Duodenal mucosa (tissue), 2 donors: ENCODE data around the gene COL24A1.

Experiments used
- H3K27ac ChIP-seq: one replicate; pipeline ENCODE4 v1.7.0; 2013; ENCODE audit warnings: low read depth, low read length
- H3K27me3 ChIP-seq, 2 donors: one replicate each; pipeline ENCODE4 v1.7.0; 2013; ENCODE audit warnings: low read length in 2 of 2, control low read depth in 1 of 2; ENCODE audit not compliant: insufficient read depth in 2 of 2, control insufficient read depth in 1 of 2
- H3K36me3 ChIP-seq, 2 donors: one replicate each; pipeline ENCODE4 v1.7.0; 2013; ENCODE audit warnings: low read length in 2 of 2, control low read depth in 1 of 2; ENCODE audit not compliant: insufficient read depth in 2 of 2, control insufficient read depth in 1 of 2
- H3K4me1 ChIP-seq, 2 donors: one replicate each; pipeline ENCODE4 v1.7.0; 2013; ENCODE audit warnings: low read length in 2 of 2, control low read depth in 1 of 2; ENCODE audit not compliant: insufficient read depth in 2 of 2, control insufficient read depth in 1 of 2
- H3K4me3 ChIP-seq, 2 donors: one replicate each; pipeline ENCODE4 v1.7.0; 2013; ENCODE audit warnings: low read length in 2 of 2, low read depth in 1 of 2
- H3K9ac ChIP-seq, 2 donors: one replicate each; pipeline ENCODE4 v1.7.0; 2013; ENCODE audit warnings: low read length in 2 of 2, low read depth in 1 of 2
- H3K9me3 ChIP-seq, 2 donors: one replicate each; pipeline ENCODE4 v1.7.0; 2013; ENCODE audit warnings: low read length in 2 of 2, control low read depth in 1 of 2; ENCODE audit not compliant: control insufficient read depth in 1 of 2

Gene COL24A1

GRCh38 chr1:86000601-86001000 is 156.0 kb downstream of the COL24A1 start:
- Histone ChIP-seq H3K9me3 (no peaks in the 10 kb centered on the region), H3K4me1 (no peaks in the 10 kb centered on the region), H3K36me3 (no peaks in the 10 kb centered on the region), H3K27me3 (no peaks in the 10 kb centered on the region), H3K27ac (no peak overlapping the region), H3K9ac (no peak overlapping the region), H3K4me3 (no peak overlapping the region)

- no peak overlapping the region for H3K27ac ChIP-seq
- no peaks in the 10 kb centered on the region for H3K9me3 ChIP-seq
- no peaks in the 10 kb centered on the region for H3K27me3 ChIP-seq
- H3K9ac ChIP-seq, result no peak overlapping the region
- no peaks in the 10 kb centered on the region for H3K36me3 ChIP-seq
- no peak overlapping the region for H3K4me3 ChIP-seq
- H3K4me1 ChIP-seq, result no peaks in the 10 kb centered on the region
These were observed 158.3 kb downstream of the COL24A1 start for GRCh38 chr1:85998105-85998855.

- Histone ChIP-seq H3K4me3 (no peak overlapping the region), H3K9me3 (no peaks in the 10 kb centered on the region)
These were observed 163.8 kb downstream of the COL24A1 start for GRCh38 chr1:85992791-85993190.

GRCh38 chr1:85991261-85991660 is 165.3 kb downstream of the COL24A1 start:
- Histone ChIP-seq H3K4me3 (no peak overlapping the region), H3K9ac (no peak overlapping the region), H3K36me3 (no peaks in the 10 kb centered on the region), H3K4me1 (no peaks in the 10 kb centered on the region), H3K27me3 (no peaks in the 10 kb centered on the region), H3K9me3 (no peaks in the 10 kb centered on the region), H3K27ac (no peak overlapping the region)

More at GRCh38 chr1:85992791-85993190, 163.8 kb downstream of the COL24A1 start:
- H3K27me3 ChIP-seq, result no peaks in the 10 kb centered on the region
- H3K27ac ChIP-seq, result no peak overlapping the region
- H3K36me3 ChIP-seq, result no peaks in the 10 kb centered on the region
- no peaks in the 10 kb centered on the region for H3K4me1 ChIP-seq
- no peak overlapping the region for H3K9ac ChIP-seq

GRCh38 chr1:85984636-85985035 is 171.9 kb downstream of the COL24A1 start:
- H3K36me3 ChIP-seq, result no peaks in the 10 kb centered on the region

GRCh38 chr1:85983316-85983715 is 173.3 kb downstream of the COL24A1 start:
- Histone ChIP-seq H3K9me3 (no peaks in the 10 kb centered on the region), H3K4me1 (no peaks in the 10 kb centered on the region), H3K4me3 (no peak overlapping the region), H3K27me3 (no peaks in the 10 kb centered on the region), H3K27ac (no peak overlapping the region), H3K9ac (no peak overlapping the region), H3K36me3 (no peaks in the 10 kb centered on the region)

More at GRCh38 chr1:85984636-85985035, 171.9 kb downstream of the COL24A1 start:
- no peaks in the 10 kb centered on the region for H3K9me3 ChIP-seq
- H3K9ac ChIP-seq, result no peak overlapping the region
- H3K4me3 ChIP-seq, result no peak overlapping the region
- H3K4me1 ChIP-seq, result no peaks in the 10 kb centered on the region
- H3K27me3 ChIP-seq, result no peaks in the 10 kb centered on the region
- H3K27ac ChIP-seq, result no peak overlapping the region

GRCh38 chr1:85976516-85977205 is 179.9 kb downstream of the COL24A1 start:
- no peaks in the 10 kb centered on the region for H3K27me3 ChIP-seq
- no peaks in the 10 kb centered on the region for H3K36me3 ChIP-seq
- H3K9ac ChIP-seq, result no peak overlapping the region
- H3K9me3 ChIP-seq, result no peaks in the 10 kb centered on the region
- H3K27ac ChIP-seq, result no peak overlapping the region
- no peak overlapping the region for H3K4me3 ChIP-seq
- H3K4me1 ChIP-seq, result no peaks in the 10 kb centered on the region

GRCh38 chr1:85975912-85976371 is 180.6 kb downstream of the COL24A1 start:
- no peak overlapping the region for H3K4me3 ChIP-seq
- H3K36me3 ChIP-seq, result no peaks in the 10 kb centered on the region
- no peaks in the 10 kb centered on the region for H3K9me3 ChIP-seq
- no peak overlapping the region for H3K9ac ChIP-seq
- no peak overlapping the region for H3K27ac ChIP-seq
- no peaks in the 10 kb centered on the region for H3K27me3 ChIP-seq
- H3K4me1 ChIP-seq, result no peaks in the 10 kb centered on the region

GRCh38 chr1:85962457-85962856 is 194.1 kb downstream of the COL24A1 start:
- Histone ChIP-seq H3K4me3 (no peak overlapping the region), H3K36me3 (no peaks in the 10 kb centered on the region), H3K9ac (no peak overlapping the region), H3K4me1 (no peaks in the 10 kb centered on the region), H3K27ac (no peak overlapping the region), H3K27me3 (no peaks in the 10 kb centered on the region), H3K9me3 (no peaks in the 10 kb centered on the region)

GRCh38 chr1:85957760-85958159 is 198.8 kb downstream of the COL24A1 start:
- Histone ChIP-seq H3K27ac (no peak overlapping the region), H3K36me3 (no peaks in the 10 kb centered on the region), H3K9me3 (no peaks in the 10 kb centered on the region), H3K27me3 (no peaks in the 10 kb centered on the region), H3K9ac (no peak overlapping the region), H3K4me3 (no peak overlapping the region), H3K4me1 (no peaks in the 10 kb centered on the region)
